ENCODE data around the gene TTC19. TPM values are rescaled to one million over a fixed set of nuclear protein-coding genes. Genes with fewer than 3 reads are reported as not detected.
A peak's percentile ranks its signal among the peaks of the same experiment; 100 is the strongest.

TTC19 gene
- total RNA-seq, 1 donor from 2014 or later: 36.0 TPM

GRCh38 chr17:15969463-15969862 lies 30.2 kb upstream of the TTC19 start:
- DNase-seq (no peak), ATAC-seq (no peak)
- intact Hi-C loops (cut with DNase I): no loop called here
- H3K27ac ChIP-seq: no peak overlapping the region
- no peaks in the 10 kb centered on the region for H3K27me3 ChIP-seq (ENCODE audit: low read depth)
- peaks cover 38% of the 10 kb centered on the region for H3K4me1 ChIP-seq
- TF ChIP-seq CTCF (IDR thresholded peaks at IDR 0.05): no peak
- H3K9me3 ChIP-seq: no peaks in the 10 kb centered on the region
- no peak overlapping the region for H3K4me3 ChIP-seq
- H3K36me3 ChIP-seq: no peaks in the 10 kb centered on the region

GRCh38 chr17:15970500-15970899 lies 29.1 kb upstream of the TTC19 start:
- ATAC-seq (no peak), DNase-seq (no peak)
- no peak for TF ChIP-seq CTCF (IDR thresholded peaks at IDR 0.05)
- peaks cover 8% of the 10 kb centered on the region for H3K36me3 ChIP-seq
- peaks cover 34% of the 10 kb centered on the region for H3K4me1 ChIP-seq
- H3K27ac ChIP-seq: no peak overlapping the region
- H3K9me3 ChIP-seq: no peaks in the 10 kb centered on the region
- H3K27me3 ChIP-seq (ENCODE audit: low read depth): no peaks in the 10 kb centered on the region
- no peak overlapping the region for H3K4me3 ChIP-seq
- intact Hi-C loops (cut with DNase I): no loop called here

- no peaks in the 10 kb centered on the region for H3K9me3 ChIP-seq
- peaks cover 29% of the 10 kb centered on the region for H3K4me1 ChIP-seq
- ATAC-seq (no peak), DNase-seq (no peak)
- no peak overlapping the region for H3K27ac ChIP-seq
- TF ChIP-seq CTCF (IDR thresholded peaks at IDR 0.05): no peak
- H3K4me3 ChIP-seq: no peak overlapping the region
- H3K36me3 ChIP-seq: peaks cover 9% of the 10 kb centered on the region
- no peaks in the 10 kb centered on the region for H3K27me3 ChIP-seq (ENCODE audit: low read depth)
- intact Hi-C loops (cut with DNase I): no loop called here
These were observed 28.4 kb upstream of the TTC19 start for GRCh38 chr17:15971098-15971678.

- H3K4me3 ChIP-seq: no peak overlapping the region
- DNase-seq (no peak), ATAC-seq (no peak)
- H3K4me1 ChIP-seq: peaks cover 22% of the 10 kb centered on the region
- no peaks in the 10 kb centered on the region for H3K9me3 ChIP-seq
- no peak overlapping the region for H3K27ac ChIP-seq
- intact Hi-C loops (cut with DNase I): no loop called here
- peaks cover 16% of the 10 kb centered on the region for H3K36me3 ChIP-seq
- no peak for TF ChIP-seq CTCF (IDR thresholded peaks at IDR 0.05)
- H3K27me3 ChIP-seq (ENCODE audit: low read depth): no peaks in the 10 kb centered on the region
These were observed 27.7 kb upstream of the TTC19 start for GRCh38 chr17:15971882-15972281.

- Histone ChIP-seq H3K27ac (no peak overlapping the region), H3K27me3 (ENCODE audit: low read depth) (no peaks in the 10 kb centered on the region), H3K9me3 (no peaks in the 10 kb centered on the region), H3K4me3 (no peak overlapping the region), H3K4me1 (peaks cover 15% of the 10 kb centered on the region), H3K36me3 (peaks cover 23% of the 10 kb centered on the region)
- DNase-seq (no peak), ATAC-seq (peak; percentile 54 to 75)
- TF ChIP-seq CTCF (IDR thresholded peaks at IDR 0.05): no peak
- intact Hi-C loops (cut with DNase I): no loop called here
These were observed 27.1 kb upstream of the TTC19 start for GRCh38 chr17:15972497-15972951.

Data from lower lobe of right lung (tissue), 2 donors.